NCI-H2171 treated with DMSO at 0.1 percent for 48 hours (cell line): ENCODE measurements around the gene BATF.
A peak's percentile ranks its signal among the peaks of the same experiment; 100 is the strongest.
"Not testable (repeated sequence)": the region's sequence is repeated elsewhere in the genome, so short reads cannot be mapped to it uniquely, and the experiment has no call there.

Source experiments
- DNase-seq: peaks from one replicate; lab custom pipeline; 2025; lab: John Stamatoyannopoulos, UW

BATF gene, protein sequence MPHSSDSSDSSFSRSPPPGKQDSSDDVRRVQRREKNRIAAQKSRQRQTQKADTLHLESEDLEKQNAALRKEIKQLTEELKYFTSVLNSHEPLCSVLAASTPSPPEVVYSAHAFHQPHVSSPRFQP

DNA sequence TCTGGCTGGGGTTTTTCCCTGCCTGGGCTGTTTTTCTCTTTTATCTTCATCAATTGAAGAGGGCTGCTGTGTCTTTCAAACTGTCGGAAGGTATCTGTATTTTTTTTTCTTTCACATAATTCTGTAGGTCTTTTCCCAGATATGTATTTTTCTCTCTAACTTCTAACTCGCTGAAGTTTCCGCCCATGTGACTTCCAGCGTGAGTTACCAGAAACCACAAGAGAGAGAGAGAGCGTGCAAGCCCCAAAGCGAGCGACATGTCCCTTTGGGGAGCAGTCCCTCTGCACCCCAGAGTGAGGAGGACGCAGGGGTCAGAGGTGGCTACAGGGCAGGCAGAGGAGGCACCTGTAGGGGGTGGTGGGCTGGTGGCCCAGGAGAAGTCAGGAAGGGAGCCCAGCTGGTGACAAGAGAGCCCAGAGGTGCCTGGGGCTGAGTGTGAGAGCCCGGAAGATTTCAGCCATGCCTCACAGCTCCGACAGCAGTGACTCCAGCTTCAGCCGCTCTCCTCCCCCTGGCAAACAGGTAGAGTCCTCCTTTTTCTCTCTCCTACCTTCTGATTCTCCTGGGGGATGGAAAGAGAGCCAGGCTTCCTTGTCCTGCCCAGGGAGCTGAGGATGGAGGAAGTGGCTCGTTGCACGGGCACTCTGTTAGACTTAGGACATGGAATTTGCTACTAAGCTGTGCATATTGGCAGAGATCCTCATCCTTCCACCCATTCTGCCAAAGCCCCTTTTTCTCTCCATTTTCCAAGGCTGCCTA is at the start of gene BATF:
BATF (plus strand) TSS at position 246 of the 759 bp plus-strand sequence; CDS start at position 460, 214 bp downstream.
- no peak for DNase-seq

DNA sequence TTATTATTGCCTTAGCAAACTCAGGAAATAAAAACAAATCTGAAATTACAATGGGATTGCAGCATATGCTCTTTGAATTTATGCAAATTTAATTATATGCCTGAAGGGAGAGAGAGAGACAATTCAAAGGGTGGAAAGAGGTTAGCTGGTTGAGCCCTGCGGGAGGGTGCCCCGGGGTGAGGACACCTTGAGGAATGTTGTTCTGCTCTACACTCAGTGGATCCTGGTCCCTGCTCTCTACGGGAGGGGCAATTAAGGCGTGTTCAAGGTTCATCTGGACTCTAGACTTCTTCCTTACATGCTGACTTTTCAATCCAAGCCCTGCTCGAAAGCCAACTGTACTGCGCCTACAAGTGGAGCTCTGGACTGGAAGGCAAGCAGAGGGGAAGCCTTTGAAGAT is 48.1 kb upstream of the BATF start:
- DNase-seq = not testable (repeated sequence)

DNA sequence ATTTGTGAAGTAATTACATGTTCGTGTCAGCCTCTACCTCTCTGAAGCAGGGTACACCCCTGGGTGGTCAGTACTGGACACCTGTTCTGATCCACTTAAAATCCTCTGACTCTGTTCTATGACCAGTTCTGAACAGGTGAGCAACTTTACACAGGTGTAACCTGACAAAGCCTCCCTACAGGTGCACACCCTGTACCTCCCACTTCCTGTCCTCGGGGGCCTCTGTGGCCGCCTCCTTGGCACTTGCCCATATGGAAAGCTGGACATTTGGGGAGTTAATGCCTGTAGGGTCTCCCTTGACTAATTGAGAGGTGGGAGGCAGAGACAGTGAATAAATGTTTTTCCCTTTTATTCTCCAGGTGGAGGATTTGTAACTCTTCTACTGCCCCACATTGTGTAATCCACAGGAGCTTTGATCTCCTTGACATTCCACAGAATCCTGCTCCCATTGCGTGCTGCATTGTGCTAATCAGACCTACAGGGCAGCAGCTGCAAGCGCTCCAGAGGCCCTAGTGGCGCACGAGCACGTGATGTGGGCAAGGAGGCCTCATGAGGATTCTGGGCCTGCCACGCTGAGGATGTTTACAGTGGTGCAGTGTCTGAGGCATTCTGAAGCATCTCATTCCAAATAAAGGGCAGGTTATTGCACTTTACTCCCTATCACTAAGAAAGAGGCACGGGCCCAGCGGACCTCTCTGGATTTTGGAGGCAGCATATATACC is 45.8 kb upstream of the BATF start:
- peak; percentile 74 for DNase-seq

DNA sequence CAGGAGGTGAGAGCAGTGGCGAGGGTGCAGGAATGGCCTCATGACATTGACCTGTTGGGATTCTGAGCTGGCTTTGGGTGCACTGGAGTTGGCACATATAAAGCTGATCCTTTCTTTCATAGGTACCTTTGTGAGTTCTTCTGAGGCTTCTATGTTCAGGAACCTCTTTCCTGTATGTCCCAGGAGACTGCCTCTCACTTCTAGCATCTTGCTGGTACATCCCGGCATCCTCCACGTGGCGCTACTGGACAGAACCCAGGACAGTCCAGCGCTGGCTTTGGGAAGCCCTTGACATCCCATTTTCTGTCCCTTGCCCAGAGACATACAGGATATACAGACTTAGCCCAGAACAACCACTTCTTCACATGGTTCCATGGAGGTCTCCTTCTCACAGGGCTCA is 44.4 kb upstream of the BATF start:
- DNase-seq = no peak

DNA sequence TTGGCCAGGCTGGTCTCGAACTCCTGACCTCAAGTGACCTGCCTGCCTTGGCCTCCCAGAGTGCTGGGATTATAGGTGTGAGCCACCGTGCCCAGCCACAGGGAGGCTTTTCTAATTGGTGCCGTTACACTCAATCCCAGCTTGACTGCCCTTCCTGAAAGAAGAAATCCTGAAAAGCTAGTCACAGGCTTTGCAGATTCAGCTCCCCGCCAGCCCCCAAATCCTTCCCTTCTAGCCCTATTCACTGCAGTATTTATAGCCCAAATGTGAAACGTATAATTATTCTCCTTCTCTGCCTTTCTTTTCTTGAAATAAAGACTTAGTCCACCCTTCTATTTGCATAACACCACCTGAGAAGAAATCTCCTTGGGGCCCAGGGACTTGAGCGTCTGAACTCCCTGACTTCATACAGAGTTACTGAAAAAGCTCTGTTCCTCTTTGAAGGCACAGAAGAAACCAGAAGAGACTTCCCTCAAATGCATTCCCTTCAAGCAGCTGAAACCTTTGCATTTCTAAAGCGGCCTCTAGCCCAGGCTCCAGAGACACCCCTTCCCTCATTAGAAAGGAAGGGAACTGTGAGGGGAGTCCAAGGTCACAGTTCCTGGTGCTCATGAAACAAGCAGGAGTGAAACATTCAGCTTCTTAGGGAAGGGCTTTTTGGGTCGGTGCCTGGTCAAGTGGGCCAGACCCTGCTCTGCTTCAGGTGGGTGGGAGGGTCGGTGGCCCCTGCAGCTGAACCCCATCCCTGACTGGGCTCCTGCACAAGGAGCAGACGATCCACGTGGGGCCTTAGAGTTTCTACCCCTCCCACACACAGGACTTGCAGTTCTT is 42.3 kb upstream of the BATF start:
- no peak for DNase-seq

DNA sequence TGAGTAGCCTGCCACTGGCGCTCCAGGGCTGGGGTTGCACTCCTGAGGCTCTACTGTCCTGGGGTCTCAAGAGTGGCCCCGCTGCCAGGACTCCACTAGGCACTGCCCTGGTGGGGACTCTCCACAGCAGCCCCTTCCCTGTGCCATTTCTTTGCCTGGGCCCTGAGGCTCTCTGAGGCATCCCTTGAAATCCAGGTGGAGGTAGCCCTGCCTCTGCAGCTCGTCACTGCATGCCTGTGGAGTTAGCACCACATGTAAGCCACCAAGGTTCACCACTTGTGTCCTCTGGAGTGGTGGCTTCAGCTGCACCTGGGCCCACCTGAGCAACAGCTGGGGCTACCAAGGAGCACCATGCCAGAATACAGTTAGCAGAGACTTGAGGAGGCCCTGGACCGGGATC is 39.9 kb upstream of the BATF start:
- DNase-seq = no peak

DNA sequence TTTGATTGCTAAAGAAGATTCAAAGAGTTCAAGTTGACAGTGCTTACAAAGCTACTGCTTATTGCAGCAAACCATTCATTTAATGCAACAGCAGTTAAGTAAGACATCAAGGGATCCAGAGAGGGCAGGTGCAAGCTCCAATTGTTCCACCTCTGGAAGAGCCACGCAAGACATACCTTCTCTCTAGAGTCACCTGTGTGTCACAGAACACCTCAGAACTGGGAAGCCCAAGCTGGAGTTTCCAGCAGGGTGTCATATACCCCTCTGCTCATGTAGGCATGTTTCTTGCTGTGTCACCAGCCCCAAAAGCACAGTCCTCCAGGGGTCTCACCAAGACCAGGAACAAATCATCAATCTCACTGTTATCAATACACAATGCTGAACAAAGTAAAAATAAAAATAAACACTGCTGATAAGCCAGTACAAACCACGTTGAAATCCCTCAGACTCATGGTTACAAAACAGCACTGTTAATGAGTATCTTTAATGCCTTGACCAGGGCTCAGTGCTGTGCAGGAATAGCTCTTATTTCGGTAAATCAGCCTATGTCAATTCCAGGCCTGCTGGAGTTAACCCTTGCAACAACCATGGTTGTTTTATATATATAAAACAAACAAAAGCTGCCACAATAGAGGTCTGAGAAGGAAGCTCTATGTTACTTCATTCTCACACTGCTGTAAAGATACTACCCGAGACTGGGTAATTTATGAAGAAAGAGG is 37.4 kb upstream of the BATF start:
- no peak for DNase-seq

DNA sequence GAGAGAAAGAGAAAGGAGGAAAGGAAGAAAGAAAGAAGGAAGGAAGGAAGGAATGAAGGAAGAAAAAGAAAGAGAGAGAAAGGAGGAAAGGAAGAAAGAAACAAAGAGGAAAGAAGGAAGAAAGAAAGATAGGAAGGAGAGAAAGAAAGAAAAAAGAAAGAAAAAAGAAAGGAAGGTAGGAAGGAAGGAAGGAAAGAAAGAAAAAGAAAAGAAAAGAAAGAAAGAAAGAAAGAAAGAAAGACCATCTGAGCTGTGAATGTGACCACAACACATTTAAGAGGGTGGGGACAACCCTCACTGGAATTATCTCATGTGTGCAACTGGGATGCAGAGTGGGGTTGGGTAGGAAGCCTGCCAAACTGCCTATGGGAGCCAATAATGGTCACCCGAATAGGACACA is 36.0 kb upstream of the BATF start:
- DNase-seq = no peak

DNA sequence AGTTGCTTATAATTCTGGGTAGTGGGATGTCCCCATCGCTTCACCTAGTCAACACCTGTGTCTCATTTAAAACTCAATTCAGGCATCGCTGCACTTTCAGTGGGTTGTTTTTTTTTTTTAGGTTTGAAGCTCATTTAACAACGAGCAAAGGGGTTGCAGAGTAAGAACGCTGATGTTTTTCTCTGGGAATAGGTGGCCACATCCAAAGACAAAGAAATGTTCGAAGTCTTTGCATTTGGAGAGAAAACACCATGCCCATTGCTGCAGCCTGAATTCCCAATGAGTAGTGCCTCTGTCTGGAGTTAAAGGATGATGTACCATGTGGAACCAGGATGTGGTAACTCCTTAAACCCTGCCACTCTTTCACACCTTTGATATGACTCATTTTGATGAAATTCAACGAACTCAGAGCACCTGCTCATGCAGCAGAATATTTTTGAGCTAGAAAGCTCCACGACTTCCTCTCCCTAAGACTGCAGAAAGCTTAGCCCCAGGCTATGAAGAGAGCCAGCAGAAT is 35.1 kb upstream of the BATF start:
- no peak for DNase-seq

DNA sequence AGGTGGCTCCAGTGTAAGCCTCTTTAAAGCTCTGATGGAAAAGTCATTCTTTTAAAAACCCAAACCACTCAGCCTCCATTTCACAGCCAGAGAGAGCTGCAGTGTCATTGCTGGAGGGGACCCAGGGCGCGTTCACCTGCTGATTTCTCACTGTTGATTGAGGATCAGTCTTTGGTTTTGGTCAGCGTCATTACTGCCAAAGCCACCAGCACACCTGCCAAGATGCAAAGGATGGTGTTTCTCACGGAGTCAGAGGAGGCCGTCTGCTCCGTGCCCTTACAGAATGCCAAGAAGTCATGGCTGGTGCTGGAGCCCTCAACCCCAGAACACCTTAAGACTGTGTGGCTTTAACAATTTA is 32.8 kb upstream of the BATF start:
- DNase-seq = no peak

DNA sequence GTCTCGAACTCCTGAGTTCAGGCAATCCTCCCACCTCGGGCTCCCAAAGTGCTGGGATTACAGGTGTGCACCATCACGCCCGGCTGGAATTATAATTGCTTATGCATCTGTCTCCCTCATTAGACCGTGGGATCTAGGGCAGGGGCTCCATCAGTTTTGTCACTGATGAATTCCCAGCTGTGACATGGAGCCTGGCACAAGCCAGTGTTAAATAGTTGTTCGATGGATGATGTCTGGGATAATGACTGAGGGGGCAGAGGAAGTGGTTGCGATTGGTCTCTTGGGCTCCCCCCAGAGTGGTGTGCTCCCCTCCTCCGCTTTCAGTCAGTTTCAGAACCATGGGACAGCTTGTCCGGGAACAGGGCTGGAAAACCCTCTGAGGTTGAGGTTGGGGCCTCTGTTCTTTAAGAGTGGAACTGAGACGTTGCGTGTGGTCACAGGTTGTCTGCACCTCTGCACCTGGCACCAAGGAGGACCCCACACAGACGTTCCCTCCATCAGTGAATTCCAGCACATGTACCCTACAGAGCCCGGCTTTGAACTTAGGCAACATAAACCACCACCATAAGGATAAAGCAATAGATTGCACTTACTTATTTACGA is 30.8 kb upstream of the BATF start:
- DNase-seq = peak; percentile 26

DNA sequence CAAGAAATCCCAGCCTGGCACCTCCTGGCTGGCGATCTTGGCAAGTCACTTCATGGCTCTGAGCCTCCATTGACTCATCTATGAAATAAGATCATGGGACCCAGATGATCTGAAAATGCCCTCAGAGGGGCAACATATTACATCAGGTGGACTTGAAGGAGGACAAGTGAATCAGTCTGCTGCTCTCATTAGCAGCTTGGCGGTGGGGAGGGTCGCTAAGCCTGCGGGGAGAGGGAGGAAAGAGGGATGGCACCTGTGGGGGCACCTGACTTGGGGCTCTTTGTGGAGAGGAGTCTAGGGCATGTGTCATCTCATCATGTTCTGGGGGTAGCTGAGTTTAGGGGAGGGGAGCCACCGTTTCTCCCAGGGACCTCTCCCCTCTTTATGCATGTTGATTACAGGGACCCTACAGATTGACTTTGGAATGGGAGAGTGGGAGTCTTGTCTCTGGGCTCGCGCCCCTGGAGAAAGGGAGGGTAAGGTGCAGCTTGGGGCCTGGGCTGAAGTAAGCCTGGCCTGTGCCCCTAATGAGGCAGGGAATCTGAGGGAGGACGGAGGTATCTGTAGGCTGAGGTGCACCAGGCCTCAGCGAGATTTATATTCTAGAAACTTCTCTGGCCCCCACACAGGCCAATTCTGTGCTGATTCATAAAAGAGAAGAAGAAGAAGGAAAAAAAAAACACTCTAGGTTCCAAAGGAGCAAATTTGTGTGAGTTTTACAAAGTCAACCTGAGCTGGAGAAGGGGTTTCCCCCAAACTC is 29.3 kb upstream of the BATF start:
- DNase-seq = no peak

DNA sequence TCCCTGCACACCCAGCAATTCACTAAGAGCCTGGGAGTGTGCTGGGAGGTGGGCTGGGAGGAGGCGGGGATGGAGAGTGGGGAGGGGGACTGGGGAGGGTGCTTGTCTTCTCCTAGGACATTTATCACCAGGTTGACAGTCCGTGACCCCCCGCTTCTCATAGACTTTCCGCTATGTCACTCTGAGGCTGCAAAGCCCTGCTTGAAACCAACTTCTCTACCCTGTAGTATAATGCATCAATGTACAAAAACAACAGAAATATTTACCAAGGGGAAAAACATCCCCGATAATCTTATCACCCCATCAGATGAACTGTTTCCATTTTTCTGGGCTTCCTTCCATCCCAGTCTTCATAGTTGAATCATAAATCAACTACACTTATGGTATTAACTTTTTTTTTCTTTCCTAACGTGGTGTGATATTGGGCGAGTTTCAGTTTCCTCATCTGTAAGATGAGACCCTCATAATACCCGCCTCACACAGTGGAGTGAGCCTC is 28.6 kb upstream of the BATF start:
- DNase-seq = no peak

DNA sequence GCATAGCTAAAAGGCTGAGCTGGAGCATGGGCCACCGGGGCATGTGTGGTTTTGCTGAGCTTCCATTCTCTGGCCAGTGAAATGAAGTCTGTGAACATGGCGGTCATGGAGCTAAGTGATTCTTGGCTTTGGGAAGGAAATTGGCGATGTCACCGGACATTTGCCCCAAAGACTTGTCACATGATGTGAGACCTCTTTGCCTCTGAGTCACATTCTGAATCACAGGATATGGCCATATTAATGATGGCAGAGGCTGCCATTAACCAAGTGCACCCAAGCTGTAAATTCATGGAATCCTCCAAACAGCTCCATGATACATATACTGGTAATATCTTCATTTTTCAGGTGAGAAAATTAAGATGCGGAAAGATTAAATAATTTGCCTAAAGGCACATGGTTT is 27.4 kb upstream of the BATF start:
- no peak for DNase-seq

DNA sequence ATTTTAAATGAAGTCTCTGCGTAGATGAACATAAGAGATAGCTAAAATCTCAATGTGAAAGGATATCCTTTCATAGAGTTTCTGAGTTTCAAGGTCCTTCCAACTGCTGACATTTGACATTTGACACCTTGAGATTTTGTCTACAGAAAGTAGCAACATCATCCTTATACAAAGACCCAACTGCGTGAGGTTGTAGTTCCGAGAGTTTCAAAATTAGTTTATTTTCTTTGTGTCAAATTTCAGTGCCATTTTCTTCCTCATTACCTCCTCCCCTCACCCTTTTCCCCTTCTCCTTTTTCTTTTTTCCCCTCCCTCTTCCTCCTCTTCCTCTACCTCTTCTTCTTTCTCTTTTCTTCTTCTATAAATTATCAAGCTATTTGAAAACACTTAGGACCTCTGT is 26.9 kb upstream of the BATF start:
- DNase-seq = peak; percentile 17

DNA sequence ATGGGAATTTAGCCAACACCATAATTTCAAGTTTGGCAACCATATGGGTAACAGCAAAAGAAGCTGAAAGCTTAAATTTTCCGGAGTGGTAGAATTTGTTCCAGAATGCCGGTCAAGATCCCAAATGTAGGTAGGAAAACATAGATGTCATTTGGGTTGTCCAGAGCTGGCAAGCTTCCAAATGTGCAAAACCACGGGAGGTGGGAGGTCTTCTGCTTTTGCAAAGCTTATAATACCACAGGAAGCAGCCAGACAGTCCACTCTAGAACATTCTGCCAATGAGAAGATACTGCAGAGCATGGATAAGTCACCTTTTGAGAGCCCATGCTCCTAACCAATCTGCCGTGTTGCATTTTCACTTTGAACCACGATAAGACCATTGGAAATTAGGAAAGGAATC is 26.4 kb upstream of the BATF start:
- no peak for DNase-seq

DNA sequence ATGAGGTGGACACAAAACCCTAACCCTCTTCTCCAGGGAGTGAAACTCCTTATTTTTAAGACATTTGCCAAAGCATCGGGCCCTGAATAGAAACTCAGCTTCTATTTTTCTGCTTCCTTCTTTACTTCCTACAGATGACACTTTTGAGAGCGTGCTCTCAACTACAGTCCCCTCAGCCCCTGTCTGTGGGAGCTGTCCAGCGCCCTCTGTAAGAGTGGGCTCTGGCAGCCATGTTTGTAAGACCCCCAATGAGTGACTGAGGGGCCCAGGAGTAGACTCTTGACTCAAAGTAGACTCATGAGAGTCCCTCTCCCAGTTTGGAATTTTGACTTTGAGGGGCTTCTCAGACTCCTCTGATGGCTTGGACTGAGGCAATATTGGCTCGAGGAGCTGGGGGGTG is 25.5 kb upstream of the BATF start:
- no peak for DNase-seq

DNA sequence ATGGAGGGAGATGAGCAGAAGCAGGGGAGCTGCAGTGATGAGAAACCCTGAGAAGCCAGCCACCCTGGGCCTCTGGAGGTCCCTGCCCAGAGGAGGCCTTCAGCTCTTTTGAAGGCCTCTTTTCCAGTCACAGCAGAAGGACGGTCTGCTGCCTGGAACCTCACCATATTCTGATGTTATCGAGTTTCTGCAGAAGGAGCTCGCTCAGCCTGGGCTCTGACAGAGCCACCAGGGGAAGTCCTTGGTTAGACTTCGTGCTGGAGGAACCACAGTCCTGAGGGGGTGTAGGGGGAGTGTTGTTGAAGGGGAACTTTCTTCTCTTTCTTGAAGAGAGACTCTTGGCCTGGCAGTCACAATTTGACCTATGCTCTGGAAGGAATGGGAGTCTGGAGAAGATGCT is 25.1 kb upstream of the BATF start:
- DNase-seq = no peak

DNA sequence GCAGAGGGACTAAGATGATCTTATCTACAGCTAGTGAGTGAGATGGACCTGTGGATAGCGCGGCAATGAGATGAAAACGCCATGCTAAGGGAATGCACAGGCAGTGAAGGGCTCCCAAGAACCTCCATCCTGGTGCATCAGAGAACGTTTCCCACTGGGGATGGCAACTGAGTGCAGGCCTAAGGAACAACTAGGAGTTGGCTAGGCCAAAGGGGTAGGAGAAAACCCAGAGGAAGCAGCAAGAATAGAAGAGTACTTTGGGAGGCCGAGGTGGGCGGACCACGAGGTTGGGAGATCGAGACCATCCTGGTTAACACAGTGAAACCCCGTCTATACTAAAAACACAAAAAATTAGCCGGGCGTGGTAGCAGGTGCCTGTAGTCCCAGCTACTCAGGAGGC is 24.6 kb upstream of the BATF start:
- DNase-seq = no peak
